Stimulated activated CD4-positive, alpha-beta T cell treated with anti-CD3 and anti-CD28 coated beads, Interleukin-12 subunit alpha, Interleukin-12 subunit beta, amount 100 ng/mL, for 24 hours (primary cell): ENCODE measurements around the gene SLC35C1.
"Not testable (repeated sequence)": the region's sequence is repeated elsewhere in the genome, so short reads cannot be mapped to it uniquely, and the experiment has no call there.

Experiments used
- DNase-seq, 2 experiments: peaks; one replicate each; pipeline ENCODE4 v3.0.0-alpha.2; 2020; ENCODE audit warnings: low read depth in 2 of 2

SLC35C1 gene

DNA sequence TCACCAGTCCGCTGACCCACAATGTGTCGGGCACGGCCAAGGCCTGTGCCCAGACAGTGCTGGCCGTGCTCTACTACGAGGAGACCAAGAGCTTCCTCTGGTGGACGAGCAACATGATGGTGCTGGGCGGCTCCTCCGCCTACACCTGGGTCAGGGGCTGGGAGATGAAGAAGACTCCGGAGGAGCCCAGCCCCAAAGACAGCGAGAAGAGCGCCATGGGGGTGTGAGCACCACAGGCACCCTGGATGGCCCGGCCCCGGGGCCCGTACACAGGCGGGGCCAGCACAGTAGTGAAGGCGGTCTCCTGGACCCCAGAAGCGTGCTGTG is 6.1 kb downstream of the SLC35C1 start:
- no peak for DNase-seq

DNA sequence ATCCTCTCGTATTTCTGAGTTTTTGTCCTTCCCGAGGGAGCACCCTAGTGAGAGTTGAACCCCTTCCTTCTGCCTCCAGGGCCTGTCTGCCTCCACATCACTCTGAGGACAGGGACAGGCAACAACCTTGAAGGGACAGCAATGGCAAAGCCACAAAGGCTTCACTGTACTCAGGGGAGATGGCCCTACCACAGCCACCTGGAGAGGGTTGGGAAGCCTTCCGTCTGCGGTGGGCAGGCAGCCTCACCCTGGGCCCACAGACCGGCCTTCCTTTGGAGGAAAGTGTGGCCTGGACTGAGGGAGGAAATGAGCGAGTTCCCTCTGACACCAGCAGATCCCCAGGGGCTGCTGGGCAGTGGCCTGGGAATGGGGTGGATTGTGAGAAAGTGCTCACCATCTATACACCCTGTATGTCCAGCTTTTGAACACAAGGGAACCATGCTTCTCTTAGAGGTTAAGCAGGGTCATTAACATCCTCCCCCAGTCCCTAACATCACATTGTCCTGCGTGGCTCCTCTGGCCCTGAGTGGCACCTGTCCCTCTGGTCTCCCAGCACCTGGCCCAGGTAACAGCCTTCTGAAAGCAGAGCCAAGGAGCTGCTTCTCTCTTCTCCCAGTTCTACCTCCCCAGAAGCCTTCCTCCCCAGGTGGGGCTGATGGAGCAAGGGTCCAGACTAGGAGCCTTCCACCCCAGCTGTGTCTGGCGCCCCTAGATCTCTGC is 6.8 kb downstream of the SLC35C1 start:
- DNase-seq: no peak

DNA sequence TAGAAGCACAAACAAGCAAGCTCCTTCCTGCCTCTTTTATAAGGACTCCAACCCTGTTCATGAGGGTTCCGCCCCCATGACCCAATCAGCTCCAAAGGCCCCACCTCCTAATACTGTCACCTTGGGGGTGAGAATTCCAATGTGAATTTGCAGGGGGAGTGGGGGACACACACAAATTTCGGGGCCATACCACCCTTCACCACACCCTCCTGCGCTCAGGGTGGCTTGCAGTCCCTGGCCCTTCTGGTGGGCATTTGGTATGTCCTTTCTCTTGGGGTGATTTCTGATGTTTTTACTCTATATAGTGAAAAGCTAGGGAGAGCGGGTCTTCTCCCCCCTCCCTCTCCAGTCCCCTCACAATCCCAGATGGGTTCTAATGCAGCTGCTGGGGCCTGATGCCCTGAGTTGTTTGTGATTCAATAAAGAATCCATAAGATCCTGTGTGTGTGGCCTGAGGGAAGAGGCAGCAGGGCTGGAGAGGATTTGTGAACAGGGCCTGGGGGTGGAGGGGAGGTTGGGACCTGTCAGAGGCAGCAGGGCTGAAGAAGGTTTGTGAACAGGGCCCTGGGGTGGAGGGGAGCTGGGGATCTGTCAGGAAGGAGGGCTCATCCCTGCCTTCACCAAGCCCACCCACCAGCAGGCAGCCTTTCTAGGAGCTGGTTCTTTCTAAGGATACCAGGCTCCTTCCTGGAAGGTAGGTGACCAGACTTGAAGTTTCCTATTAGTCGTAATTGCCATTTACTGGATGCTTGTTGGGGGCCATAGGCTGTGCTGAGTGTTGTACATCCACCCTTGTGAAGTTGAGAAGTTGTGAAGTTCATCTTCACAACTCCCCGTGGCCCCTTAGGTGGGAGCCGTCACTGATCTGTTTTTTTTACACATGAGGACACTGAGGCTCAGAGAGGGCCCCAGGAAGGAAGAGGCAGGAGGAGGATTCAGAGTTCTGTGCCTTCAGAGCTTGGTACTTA is 7.9 kb downstream of the SLC35C1 start:
- no peak for DNase-seq

DNA sequence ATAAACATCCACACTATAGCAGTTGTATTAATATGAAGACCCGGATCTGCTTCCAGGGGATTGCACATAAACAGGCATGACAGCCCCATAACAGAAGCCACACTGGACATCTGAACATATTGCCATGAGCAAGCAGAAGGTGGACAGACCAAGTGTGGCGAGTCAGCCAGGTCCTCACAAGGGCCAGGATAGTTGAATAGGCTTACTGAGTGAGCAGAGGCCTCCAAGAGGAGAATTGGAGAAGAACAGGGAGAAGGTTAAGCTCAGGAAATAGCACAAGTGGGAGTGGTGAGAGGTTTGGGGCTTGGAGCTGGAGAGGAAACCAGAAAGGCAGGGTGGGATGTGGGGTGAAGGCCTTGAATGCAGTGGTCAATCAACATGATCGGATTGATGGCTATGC is 10.8 kb downstream of the SLC35C1 start:
- DNase-seq: no peak

DNA sequence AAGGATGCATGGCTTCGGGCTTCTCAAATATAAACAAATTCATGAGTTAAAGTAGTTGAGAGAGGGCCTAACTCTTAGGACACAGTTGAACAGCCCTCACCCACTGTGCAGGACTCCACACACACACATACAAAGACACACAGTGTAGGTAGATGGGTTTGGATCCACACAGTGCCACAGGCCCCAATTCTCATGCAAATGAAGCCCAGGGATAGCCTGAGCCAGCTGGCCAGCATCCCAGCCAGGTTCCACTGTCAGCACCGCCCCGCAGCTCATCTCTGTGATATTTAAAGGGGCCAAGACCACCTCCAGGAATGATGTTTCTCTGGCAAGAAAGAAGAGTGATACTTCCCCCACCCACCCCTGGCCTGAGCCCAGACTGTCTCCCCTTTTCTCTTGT is 11.7 kb downstream of the SLC35C1 start:
- DNase-seq: no peak

DNA sequence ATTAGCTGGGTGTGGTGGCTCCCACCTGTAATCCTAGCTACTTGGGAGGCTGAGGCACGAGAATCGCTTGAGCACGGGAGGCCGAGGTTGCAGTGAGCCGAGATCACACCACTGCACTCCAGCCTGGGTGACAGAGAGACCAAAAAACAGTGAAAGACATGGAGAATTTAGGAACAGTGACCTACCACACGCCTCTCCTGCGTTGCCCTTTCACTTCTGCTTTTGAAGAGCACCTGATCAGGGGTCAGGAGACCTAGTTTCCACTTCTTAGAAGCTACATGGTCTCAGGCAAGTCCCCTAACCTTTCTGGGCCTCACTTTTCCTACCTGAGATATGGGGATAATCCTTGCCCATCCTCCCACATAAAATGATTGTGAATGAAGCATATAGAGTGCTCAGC is 12.2 kb downstream of the SLC35C1 start:
- no peak for DNase-seq

DNA sequence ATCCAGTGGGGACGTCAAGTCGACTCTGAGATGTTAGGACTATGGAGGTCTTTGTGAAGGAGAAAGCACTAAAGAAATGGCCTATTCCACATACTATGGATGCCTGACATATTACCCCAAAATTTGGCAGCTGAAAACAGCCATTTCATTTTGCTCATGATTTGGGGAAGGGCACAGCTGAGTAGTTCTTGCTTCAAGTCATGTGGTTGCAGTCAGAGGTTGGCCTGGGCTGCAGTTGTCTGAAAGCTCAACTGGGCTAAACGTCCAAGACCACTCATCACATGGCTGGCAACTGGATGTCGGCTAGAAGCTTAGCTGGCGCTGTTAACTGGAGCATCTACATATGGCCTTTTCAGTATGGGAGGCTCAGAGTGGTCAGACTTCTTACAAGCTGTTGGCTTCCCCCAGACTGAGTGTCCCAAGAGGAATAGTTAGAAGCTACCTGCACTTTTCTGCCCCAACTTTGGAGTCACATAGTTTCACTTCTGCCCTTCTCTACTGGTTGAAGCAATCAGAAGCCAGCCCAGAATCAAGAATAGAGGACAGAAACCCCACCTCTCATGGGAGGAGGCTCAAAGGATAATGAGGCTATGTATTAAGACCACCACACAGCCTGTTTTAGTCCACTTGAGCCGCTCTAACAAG is 14.1 kb downstream of the SLC35C1 start:
- DNase-seq: no peak

DNA sequence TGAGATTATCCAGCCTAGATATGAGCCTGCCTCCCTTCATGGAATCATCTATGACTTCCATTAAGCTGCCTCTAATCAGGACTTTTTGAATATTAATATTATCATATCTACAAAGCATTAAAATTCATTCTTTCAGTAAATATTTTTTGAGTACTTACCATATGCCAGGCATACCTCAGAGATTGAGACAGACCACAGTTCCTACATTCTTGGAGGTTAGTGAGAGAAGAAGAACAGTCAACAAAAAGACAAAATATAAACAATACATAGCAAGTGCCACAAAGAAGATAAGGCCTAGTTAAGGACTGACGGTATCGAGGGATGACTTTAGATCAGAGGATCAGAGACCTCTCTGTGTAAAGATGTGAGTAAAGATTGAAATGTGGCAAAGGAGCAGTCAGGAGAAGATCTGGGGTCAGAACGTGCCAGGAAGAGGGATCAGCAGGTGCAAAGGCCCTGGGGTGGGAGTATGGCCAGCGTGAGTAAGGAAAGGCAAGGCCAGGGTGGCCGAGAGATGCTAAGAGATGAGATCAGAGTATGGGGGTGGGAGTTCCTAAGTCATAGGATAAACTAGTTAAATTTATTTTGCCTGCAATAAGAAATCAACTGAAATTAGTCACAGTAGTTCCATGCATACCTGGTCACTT is 15.4 kb downstream of the SLC35C1 start:
- DNase-seq: no peak

DNA sequence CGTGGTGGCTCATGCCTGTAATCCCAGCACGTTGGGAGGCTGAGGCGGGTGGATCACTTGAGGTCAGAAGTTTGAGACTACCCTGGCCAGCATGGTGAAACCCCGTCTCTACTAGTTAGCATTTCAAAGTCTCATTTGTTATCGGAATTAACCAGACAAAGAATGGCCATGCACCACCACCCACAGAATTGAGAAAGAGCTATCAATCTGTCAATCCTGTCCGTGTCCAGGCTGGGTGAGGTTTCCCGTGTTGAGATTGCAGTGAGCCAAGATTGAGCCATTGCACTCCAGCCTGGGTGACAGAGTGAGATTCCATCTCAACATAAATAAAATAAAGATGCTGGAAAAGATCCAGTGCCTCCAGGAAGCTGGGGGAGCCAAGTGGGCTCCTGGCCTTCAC is 21.5 kb downstream of the SLC35C1 start:
- DNase-seq: not testable (repeated sequence)

DNA sequence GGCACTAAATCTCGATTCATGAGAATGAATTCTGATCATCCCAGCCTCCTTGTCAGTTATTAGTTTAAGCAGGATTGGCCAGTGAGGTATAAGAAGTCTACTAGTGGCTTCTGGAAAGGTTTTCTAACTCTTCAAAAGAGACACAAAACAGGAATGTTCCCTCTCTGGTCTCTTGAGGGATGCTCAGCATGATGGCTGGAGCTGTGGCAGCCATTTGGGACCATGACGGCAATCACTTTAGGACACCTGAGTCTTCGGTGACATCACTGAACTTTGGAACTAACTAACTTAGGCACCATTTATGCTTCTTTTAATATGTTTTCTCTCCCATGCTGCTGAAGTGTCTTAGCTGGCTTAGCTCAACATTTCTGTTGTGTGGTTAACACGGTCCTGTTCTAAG is 22.2 kb downstream of the SLC35C1 start:
- no peak for DNase-seq

DNA sequence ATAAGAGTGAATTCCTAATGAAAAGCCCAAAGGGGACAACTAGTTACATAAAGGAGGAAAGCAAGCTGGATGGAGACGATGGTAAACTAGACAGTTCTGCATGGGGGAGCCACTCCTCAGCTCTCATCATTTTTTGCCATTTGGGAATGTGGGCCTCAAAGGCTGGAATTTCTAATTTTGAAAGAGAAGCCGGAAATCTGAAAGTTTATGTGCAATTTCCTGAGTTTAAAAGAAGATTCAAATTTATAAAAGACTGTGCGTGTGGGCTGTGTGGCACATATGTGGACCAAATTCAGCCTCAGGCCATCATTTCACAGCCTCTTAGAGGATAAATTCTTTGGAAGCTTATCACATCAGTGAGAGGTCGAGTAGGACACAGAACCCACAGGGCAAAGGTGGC is 24.0 kb downstream of the SLC35C1 start:
- DNase-seq: no peak

DNA sequence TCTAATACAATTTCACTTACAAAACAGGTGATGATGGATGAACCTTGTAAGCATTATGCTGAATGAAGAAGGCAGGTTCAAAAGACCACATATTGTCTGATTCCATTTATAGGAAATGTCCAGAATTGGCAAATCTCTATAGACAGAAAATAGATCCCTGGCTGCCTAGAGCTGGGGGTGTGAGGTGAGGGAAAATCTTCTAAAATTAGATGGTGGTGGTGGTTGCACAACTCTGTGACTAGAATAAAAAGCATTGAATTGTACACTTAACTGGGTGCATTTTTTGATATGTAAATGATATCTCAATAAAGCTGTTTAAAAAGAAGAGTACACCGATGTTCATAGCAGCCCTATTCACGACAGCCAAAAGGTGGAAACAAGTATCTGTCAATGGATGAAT is 25.6 kb downstream of the SLC35C1 start:
- DNase-seq: no peak

DNA sequence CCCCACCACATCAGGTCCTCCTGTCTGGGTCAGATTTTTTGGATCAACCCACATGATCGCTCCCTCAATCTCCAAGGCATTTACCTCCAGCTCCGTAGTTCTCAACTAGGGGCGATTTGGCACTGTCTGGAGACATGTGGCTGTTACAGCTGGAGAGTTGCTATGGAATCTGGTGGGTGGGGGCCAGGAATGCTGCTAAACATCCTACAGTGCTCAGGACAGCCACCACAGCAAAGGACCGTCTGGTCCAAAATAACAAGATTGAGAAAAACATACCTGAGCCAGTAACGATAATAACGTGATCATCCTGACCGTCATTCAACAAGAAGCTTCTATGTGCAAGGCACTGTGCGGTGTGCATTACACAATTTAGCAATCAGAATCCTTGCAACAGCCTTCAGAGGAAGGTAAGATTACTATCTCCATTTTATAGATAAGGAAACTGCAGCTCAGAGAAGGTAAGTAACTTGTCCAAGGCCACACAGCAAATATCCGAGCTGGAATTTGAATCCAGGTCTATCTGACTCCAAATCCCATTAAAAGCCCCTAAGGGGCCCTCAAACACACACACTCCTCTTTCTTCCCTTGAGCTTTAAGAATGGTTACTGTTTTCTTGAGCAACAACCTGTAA is 28.0 kb downstream of the SLC35C1 start:
- DNase-seq: no peak

DNA sequence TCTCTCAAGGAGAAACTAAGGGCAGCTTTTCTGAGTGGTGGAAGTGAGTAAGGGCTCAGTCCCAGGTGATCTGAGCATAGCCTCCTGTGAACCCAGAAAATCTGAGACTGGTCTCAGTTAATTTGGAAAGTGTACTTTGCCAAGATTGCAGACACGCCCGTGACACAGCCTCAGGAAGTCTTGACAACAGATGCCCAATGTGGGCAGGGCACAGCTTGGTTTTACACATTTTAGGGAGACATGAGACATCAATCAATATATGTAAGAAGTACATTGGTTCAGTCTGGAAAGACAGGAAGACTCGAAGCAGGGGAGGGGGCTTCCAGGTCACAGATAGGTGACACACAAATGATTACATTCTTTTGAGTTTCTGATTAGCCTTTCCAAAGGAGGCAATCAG is 28.8 kb downstream of the SLC35C1 start:
- no peak for DNase-seq

DNA sequence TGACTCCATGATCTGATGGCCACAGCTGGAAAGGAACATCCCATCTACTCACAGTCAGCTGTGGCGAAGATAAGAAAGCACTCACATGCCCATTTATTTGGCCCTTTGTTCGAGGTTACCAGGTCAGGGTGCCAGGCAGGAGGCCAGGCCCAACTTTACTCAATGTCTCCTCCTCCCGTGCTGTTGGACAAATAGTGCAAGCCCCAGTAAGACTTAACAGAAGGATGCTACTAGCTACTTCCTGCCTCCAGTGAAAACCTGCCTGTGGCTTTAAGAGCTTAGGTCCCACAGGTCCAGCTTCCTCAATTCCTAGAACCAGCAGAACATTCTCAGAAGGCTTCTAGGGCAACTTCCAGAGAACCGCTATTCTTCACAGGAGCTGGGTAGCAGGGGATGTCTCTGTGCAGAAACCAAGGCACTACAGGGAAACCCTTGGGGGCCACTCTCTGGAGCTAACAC is 29.4 kb downstream of the SLC35C1 start:
- no peak for DNase-seq

DNA sequence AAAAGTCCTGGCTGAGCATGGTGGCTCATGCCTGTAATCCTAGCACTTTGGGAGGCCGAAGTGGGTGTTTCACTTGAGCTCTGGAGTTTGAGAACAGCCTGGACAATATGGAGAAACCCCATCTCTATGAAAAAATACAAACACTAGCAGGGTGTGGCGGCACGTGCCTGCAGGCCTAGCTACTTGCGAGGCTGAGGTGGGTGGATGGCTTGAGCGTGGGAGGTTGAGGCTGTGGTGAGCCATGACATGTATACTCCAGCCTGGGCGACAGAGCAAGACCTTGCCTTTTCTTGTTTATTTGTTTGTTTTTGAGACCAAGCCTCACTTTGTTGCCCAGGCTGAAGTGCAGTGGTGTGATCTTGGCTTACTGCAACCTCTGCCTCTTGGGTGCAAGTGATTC is 34.3 kb downstream of the SLC35C1 start:
- DNase-seq: no peak

DNA sequence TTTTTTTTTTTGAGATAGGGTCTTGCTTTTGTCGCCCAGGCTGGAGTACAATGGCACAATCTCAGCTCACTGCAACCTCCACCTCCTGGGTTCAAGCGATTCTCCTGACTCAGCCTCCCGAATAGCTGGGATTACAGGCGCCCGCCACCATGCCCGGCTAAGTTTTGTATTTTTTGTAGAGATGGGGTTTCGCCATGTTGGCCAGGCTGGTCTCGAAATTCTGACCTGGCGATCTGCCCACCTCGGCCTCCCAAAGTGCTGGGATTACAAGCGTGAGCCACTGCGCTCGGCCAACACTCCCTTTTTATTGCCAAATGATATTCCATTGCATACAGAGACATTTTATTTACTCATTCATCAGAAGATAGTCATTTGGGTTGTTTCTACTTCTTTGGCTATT is 35.3 kb downstream of the SLC35C1 start:
- not testable (repeated sequence) for DNase-seq

DNA sequence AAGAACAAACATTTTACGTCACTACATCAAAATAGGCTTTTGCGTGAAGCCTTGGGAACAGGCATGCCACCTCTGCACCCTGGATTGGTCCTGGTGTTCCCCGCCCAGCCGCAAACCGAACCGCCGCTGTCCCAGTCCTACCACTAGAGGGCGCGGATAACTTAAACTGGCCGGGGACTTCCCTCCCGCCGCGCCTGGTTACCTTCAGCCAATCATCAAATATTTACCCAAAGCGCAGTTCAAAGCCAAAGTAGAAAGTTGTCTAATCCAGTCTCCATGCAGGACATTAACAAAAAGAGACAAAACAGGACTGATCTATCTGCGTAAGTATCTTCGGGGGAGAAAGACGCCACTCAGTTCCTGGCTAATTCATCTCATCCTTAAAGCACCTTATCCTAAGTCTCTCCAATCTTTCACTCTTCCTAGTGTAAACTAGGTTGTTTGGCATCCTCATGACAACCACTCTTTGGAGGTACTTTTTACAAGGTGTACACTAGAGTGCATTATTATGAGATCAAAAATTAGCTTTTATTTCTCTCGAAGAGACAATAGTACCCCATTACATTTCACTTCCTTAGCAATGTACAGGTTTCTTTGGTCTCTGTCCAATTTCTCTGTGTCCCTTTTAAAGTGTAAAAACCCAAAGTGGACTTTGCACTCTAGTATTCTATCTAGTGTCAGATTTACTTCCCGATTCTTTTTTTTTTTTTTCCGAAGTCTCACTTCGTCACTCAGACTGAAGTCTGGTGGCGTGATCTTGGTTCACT is 38.4 kb downstream of the SLC35C1 start:
- peak; percentile 73 to 78 for DNase-seq

DNA sequence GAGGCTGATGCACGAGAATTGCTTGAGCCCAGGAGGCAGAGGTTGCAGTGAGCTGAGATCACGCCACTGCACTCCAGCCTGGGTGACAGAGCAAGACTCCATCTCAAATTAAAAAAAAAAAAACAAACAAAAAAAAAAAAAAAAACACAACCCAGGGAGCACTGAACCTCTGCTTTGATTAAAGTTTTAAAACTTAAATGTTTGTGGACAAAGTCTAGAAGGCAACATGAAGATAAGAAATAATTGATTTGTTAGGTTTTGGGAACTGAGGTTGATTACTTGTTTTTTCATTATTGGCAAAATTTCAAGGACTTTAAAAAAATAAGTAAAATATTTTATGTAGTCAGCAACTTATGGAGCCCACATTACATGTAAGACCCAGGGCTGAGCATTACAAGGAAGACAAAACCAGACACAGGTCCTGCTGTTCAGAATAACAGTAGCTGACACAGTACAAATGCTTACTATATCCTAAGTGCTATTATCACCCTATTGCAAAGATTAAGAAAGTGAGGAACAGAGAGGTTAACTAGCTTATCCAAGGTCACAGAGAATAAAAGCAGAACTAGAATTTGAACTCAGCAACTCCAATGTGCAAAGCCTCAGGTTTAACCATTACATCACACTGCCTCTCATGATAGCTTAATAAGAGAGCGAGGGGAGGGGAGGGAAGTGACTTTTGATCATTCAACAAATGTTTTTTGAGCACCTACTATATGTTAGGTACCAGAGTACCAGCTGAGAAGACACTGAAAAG is 40.1 kb downstream of the SLC35C1 start:
- DNase-seq: no peak

DNA sequence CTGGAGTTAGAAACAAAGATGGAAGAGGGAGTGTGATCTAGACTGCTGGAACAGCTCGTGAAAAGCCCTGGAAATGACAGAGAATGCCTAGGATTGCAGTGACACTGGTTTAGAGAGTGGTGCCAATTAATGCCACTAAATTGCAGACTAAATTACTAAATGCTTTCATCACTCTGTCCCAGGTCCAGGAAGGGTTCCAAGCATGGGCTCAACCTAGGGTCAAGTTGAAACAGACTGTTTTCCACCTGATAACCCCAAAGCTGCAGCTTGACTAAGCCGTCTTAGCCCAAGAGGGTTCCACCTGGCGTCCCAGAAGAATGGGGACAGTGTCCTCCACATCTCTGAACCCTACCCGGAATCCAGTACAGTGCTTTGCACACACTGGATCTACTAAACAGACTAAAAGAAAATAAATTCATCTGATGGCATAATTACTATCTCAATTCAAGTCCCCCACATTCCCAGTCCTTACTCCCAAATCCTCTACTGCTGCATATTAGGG is 41.3 kb downstream of the SLC35C1 start:
- no peak for DNase-seq
